Measurements from ENCODE around the gene HOXA2. TPM values are rescaled to one million over a fixed set of nuclear protein-coding genes. Genes with fewer than 3 reads are reported as not detected.
A peak's percentile ranks its signal among the peaks of the same experiment; 100 is the strongest.

Gene HOXA2
- total and polyA plus RNA-seq, 8 donors: 0.89 to 3.7 (median 1.2) TPM; not detected in 1

GRCh38 chr7:27114881-27115220 is 12.4 kb upstream of the HOXA2 start:
- intact Hi-C loops (cut with DNase I; ENCODE audit: low total_unique reads): no loop called here
- Histone ChIP-seq H3K27me3 (peaks cover 0 to 96% (median 49%) of the 10 kb centered on the region in 3 donors), H3K4me3 (peak overlapping the region; percentile 47 to 55 (median 53)), H3K9me3 (no peaks in the 10 kb centered on the region), H3K36me3 (no peaks in the 10 kb centered on the region), H3K27ac (peak overlapping the region in 4 of 5 donors; percentile 92 to 99 (median 95)), H3K4me1 (peaks cover 8 to 47% (median 31%) of the 10 kb centered on the region in 4 donors)
- TF ChIP-seq POLR2AphosphoS5 (IDR thresholded peaks at IDR 0.05) (no peak), EP300 (IDR thresholded peaks at IDR 0.05) (no peak), POLR2A (IDR thresholded peaks at IDR 0.05) (no peak)
- TF ChIP-seq, protein P1, sequence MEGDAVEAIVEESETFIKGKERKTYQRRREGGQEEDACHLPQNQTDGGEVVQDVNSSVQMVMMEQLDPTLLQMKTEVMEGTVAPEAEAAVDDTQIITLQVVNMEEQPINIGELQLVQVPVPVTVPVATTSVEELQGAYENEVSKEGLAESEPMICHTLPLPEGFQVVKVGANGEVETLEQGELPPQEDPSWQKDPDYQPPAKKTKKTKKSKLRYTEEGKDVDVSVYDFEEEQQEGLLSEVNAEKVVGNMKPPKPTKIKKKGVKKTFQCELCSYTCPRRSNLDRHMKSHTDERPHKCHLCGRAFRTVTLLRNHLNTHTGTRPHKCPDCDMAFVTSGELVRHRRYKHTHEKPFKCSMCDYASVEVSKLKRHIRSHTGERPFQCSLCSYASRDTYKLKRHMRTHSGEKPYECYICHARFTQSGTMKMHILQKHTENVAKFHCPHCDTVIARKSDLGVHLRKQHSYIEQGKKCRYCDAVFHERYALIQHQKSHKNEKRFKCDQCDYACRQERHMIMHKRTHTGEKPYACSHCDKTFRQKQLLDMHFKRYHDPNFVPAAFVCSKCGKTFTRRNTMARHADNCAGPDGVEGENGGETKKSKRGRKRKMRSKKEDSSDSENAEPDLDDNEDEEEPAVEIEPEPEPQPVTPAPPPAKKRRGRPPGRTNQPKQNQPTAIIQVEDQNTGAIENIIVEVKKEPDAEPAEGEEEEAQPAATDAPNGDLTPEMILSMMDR (IDR thresholded peaks at IDR 0.05): no peak
- DNase-seq: no peak
- WGBS, 5 donors: 41 to 66% (median 45%) methylated on average over 6 of the region's 6 CpGs

- DNase-seq: peak in 1 of 2 donors; percentile 93
- Histone ChIP-seq H3K4me1 (peaks cover 10 to 48% (median 31%) of the 10 kb centered on the region in 4 donors), H3K9me3 (no peaks in the 10 kb centered on the region), H3K4me3 (peak overlapping the region; percentile 52 to 59 (median 54)), H3K27ac (peak overlapping the region; percentile 84 to 99 (median 94)), H3K36me3 (no peaks in the 10 kb centered on the region), H3K27me3 (peaks cover 0 to 96% (median 50%) of the 10 kb centered on the region in 3 donors)
- TF ChIP-seq EP300 (IDR thresholded peaks at IDR 0.05) (no peak), POLR2A (IDR thresholded peaks at IDR 0.05) (no peak), POLR2AphosphoS5 (IDR thresholded peaks at IDR 0.05) (no peak)
- TF ChIP-seq, protein P1 (IDR thresholded peaks at IDR 0.05): no peak
- 20 to 39% (median 25%) methylated on average over 14 to 26 of the region's 26 CpGs for WGBS, 5 donors
- intact Hi-C loops (cut with DNase I; ENCODE audit: low total_unique reads): no loop called here
These were observed 11.7 kb upstream of the HOXA2 start for GRCh38 chr7:27113991-27114769.

DNA sequence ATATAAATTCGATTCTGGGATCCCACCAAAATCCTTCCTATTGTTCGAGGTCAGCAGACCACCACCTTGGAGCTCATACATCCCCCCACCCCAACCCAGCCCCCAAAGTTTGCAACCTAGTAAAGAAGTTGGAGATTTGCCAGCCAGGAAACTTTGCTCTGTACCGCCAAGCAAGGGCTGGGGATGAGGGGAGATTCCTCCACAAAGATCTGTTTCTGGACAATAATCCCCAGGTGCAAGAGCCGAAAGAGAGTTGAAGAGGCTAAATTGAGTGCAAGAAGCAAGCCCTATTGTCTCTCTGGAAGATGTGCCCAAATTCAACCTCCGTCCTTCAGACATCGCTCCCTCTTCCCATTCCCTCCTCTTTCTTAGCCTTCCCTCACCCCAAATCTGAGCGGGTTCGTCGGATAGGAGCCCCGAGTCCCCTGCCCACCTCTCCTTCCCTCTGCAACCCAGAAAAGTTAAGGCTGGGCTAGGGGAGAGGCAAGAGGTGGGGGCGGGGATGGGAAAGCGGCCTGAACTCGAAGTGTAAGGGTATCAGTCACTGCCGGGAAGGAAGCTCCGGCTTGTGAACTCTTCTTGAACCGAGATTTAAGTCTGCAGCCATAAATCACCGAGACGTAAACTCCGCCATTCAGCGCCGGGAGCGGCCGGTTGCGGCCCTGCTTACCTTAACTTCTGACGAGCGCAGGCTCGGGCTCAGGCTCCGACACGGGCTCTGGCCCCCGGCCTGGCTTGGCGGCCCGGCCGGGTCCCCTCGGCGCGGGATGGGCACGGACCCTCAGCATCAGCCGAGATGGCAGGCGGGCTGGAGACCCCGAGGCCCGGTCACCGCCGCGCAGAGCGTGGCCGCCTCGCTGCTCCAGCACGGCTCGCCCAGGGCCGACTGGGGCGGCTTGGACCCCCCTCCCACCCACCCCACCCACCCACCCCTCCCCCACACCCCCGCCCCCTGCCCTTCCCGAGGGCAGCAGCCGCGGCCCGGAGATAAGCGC is 10.8 kb upstream of the HOXA2 start:
- Histone ChIP-seq H3K36me3 (no peaks in the 10 kb centered on the region), H3K27ac (peak overlapping the region; percentile 84 to 99 (median 94)), H3K4me1 (peaks cover 10 to 45% (median 27%) of the 10 kb centered on the region in 4 donors), H3K27me3 (peaks cover 0 to 96% (median 50%) of the 10 kb centered on the region in 3 donors), H3K9me3 (no peaks in the 10 kb centered on the region), H3K4me3 (peak overlapping the region; percentile 52 to 59 (median 54))
- 16 to 28% (median 19%) methylated on average over 20 to 57 of the region's 57 CpGs for WGBS, 5 donors
- peak in 1 of 2 donors; percentile 94 for DNase-seq
- TF ChIP-seq POLR2A (IDR thresholded peaks at IDR 0.05) (no peak), EP300 (IDR thresholded peaks at IDR 0.05) (peak; percentile 33), POLR2AphosphoS5 (IDR thresholded peaks at IDR 0.05) (peak; percentile 65 to 71 (median 69))
- TF ChIP-seq, protein P1 (IDR thresholded peaks at IDR 0.05): no peak
- intact Hi-C loops (cut with DNase I; ENCODE audit: low total_unique reads): no loop called here

GRCh38 chr7:27112361-27112760 is 9.9 kb upstream of the HOXA2 start:
- H3K36me3 ChIP-seq: no peaks in the 10 kb centered on the region
- H3K4me1 ChIP-seq: peaks cover 10 to 50% (median 27%) of the 10 kb centered on the region in 4 donors
- peaks cover 0 to 96% (median 45%) of the 10 kb centered on the region in 3 donors for H3K27me3 ChIP-seq
- 42 to 68% (median 58%) methylated on average over 4 of the region's 4 CpGs for WGBS, 5 donors
- peak overlapping the region in 4 of 5 donors; percentile 92 to 99 (median 95) for H3K27ac ChIP-seq
- H3K4me3 ChIP-seq: peak overlapping the region in 3 of 4 donors; percentile 52 to 59 (median 54)
- H3K9me3 ChIP-seq: no peaks in the 10 kb centered on the region
- DNase-seq: peak in 1 of 2 donors; percentile 28
- TF ChIP-seq, protein P1 (IDR thresholded peaks at IDR 0.05): no peak
- no peak for TF ChIP-seq POLR2AphosphoS5 (IDR thresholded peaks at IDR 0.05)
- TF ChIP-seq EP300 (IDR thresholded peaks at IDR 0.05): no peak
- no peak for TF ChIP-seq POLR2A (IDR thresholded peaks at IDR 0.05)
- intact Hi-C loops (cut with DNase I; ENCODE audit: low total_unique reads): no loop called here

Measured in stomach (tissue), 9 donors.